Naive thymus-derived CD4-positive, alpha-beta T cell (primary cell): ENCODE measurements around the gene TTLL5. TPM values are rescaled to one million over a fixed set of nuclear protein-coding genes. Genes with fewer than 3 reads are reported as not detected.

ENCODE experiments used
- ATAC-seq: fragments of 150-1000 bp; cut with Tn5 transposase; 2 replicates; pipeline ENCODE4 v1.10.0; 2021; ENCODE audit warnings: mild to moderate bottlenecking, moderate library complexity
- CTCF ChIA-PET: fragments of 350-600 bp; sonication (Branson Sonifier 250); formaldehyde crosslinking; loops from one replicate; lab custom pipeline; 2021; ENCODE audit warnings: antibody characterized with exemption; lab: Charles Lee
- POLR2A ChIA-PET: fragments of 350-600 bp; sonication (Branson Sonifier 250); formaldehyde crosslinking; loops from one replicate; lab custom pipeline; 2021; ENCODE audit warnings: antibody characterized with exemption, inconsistent platforms; lab: Charles Lee
- DNase-seq, 9 donors: peaks; one replicate each; pipeline versions ENCODE4 v3.0.0 to v3.0.0-alpha.2; 2020 to 2022; ENCODE audit warnings: mixed read lengths in 1 of 9
- H3K27ac ChIP-seq: one replicate; pipeline ENCODE4 v1.7.0; 2013; ENCODE audit warnings: mild to moderate bottlenecking, low read depth, low read length, moderate library complexity
- H3K27me3 ChIP-seq, 2 donors: one replicate each; pipeline ENCODE4 v1.7.0; 2013; ENCODE audit warnings: low read length in 2 of 2, mild to moderate bottlenecking in 2 of 2, moderate library complexity in 2 of 2; ENCODE audit not compliant: control insufficient read depth in 2 of 2, insufficient read depth in 2 of 2
- H3K36me3 ChIP-seq, 3 experiments: 1 replicate in 2 of 3; 2 replicates in 1 of 3; pipeline ENCODE4 v1.7.0; 2013; ENCODE audit warnings: low read length in 3 of 3, mild to moderate bottlenecking in 3 of 3, moderate library complexity in 1 of 3; ENCODE audit not compliant: insufficient read depth in 3 of 3, control insufficient read depth in 2 of 3
- H3K4me1 ChIP-seq, 2 donors: one replicate each; pipeline ENCODE4 v1.7.0; 2013; ENCODE audit warnings: low read length in 2 of 2, mild to moderate bottlenecking in 2 of 2, moderate library complexity in 1 of 2; ENCODE audit not compliant: control insufficient read depth in 2 of 2, insufficient read depth in 2 of 2
- H3K4me3 ChIP-seq: 2 replicates; pipeline ENCODE4 v1.7.0; 2013; ENCODE audit warnings: mild to moderate bottlenecking, low read length
- H3K9me3 ChIP-seq, 3 experiments: 1 replicate in 2 of 3; 2 replicates in 1 of 3; pipeline ENCODE4 v1.7.0; 2013; ENCODE audit warnings: low read length in 3 of 3; ENCODE audit not compliant: control insufficient read depth in 2 of 3
- H3K27ac Mint-ChIP-seq, 9 donors: one replicate each; pipeline ENCODE4 v1.8.0; 2020 to 2022; ENCODE audit warnings: mixed read lengths in 9 of 9, mild to moderate bottlenecking in 8 of 9, moderate library complexity in 5 of 9, inconsistent platforms in 2 of 9
- H3K27me3 Mint-ChIP-seq, 5 donors: one replicate each; pipeline ENCODE4 v1.8.0; 2021 to 2022; ENCODE audit warnings: mixed read lengths in 5 of 5, mild to moderate bottlenecking in 1 of 5
- H3K36me3 Mint-ChIP-seq, 5 donors: one replicate each; pipeline ENCODE4 v1.8.0; 2020 to 2022; ENCODE audit warnings: mixed read lengths in 5 of 5, mild to moderate bottlenecking in 3 of 5, inconsistent platforms in 1 of 5
- H3K4me1 Mint-ChIP-seq, 7 donors: one replicate each; pipeline ENCODE4 v1.8.0; 2020 to 2022; ENCODE audit warnings: mixed read lengths in 7 of 7, mild to moderate bottlenecking in 3 of 7, inconsistent platforms in 1 of 7
- H3K4me3 Mint-ChIP-seq, 10 donors: one replicate each; pipeline ENCODE4 v1.8.0; 2020 to 2022; ENCODE audit warnings: mild to moderate bottlenecking in 10 of 10, mixed read lengths in 10 of 10, moderate library complexity in 6 of 10, inconsistent platforms in 2 of 10
- H3K9me3 Mint-ChIP-seq, 11 donors: one replicate each; pipeline ENCODE4 v1.8.0; 2020 to 2022; ENCODE audit warnings: mixed read lengths in 11 of 11, mild to moderate bottlenecking in 4 of 11, inconsistent platforms in 1 of 11, moderate library complexity in 1 of 11
- intact Hi-C, 2 donors: fragments of 100-400 bp; cut with micrococcal nuclease; formaldehyde crosslinking; loops; one replicate each; pipeline ENCODE4 v1.15.1; 2023
- polyA plus RNA-seq, 2 donors: library from polyadenylated mRNA; unstranded; fragments of 300-500 nt; fragmentation: Illumina TruSeq; gene quantifications; one replicate each; pipeline ENCODE4 v1.2.3, GENCODE V29; 2021
- total RNA-seq, 6 experiments: library from RNA in 5 of 6; stranded (reverse) in 5 of 6; gene quantifications; 1 replicate in 5 of 6; 2 replicates in 1 of 6; pipeline ENCODE4 v1.2.3 and lab custom pipeline; 2021 to 2026

The TTLL5 gene
- total and polyA plus RNA-seq, 7 experiments from 2014 or later: 7.8 to 31.4 (median 21.5) TPM

- peaks cover 0 to 24% (median 4%) of the 10 kb centered on the region in 7 donors for H3K4me1 Mint-ChIP-seq
- peaks cover 0 to 53% (median 22%) of the 10 kb centered on the region in 5 donors for H3K36me3 Mint-ChIP-seq
- H3K4me3 ChIP-seq: no peak overlapping the region
- intact Hi-C loops: no loop called here
- ATAC-seq (no peak), DNase-seq (no peak)
- CTCF ChIA-PET: no interaction called here
- H3K27ac Mint-ChIP-seq: peak overlapping the region in 5 of 9 donors; percentile 3 to 51 (median 20)
- no peaks in the 10 kb centered on the region for H3K27me3 Mint-ChIP-seq
- H3K4me1 ChIP-seq: no peaks in the 10 kb centered on the region
- H3K27ac ChIP-seq: no peak overlapping the region
- no peaks in the 10 kb centered on the region for H3K9me3 ChIP-seq
- H3K4me3 Mint-ChIP-seq: no peak overlapping the region
- H3K36me3 ChIP-seq: peaks cover 0 to 6% (median 5%) of the 10 kb centered on the region in 3 experiments
- POLR2A ChIA-PET: no interaction called here
- H3K27me3 ChIP-seq: no peaks in the 10 kb centered on the region
- H3K9me3 Mint-ChIP-seq: no peaks in the 10 kb centered on the region
Measured at GRCh38 chr14:75824318-75824717, 163.3 kb downstream of the TTLL5 start.

DNA sequence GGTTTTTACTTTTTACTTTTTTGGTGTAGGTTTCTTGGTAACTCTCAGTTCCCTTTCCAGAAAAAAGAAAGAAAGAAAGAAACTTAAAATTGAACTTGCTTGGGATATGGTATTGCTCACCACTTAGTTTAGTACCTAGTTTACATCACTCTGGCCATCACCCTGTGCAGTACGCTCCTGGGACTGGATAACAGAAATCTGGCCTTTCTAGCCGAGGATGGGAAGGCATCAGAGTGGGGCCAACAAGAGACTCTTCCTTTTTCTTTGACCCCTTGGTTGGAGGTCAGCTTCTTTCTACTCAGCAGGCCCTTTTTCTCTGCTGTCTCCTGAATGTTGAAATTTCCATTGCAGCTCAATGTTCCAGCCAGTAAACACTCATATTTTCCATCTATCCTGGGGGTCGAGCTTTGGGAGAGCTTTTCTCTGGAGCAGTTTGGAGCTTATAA, 164.1 kb downstream of the TTLL5 start:
- peaks cover 0 to 6% (median 5%) of the 10 kb centered on the region in 3 experiments for H3K36me3 ChIP-seq
- Mint-ChIP-seq H3K36me3 (peaks cover 0 to 46% (median 17%) of the 10 kb centered on the region in 5 donors), H3K27ac (peak overlapping the region in 1 of 9 donors; percentile 37), H3K9me3 (no peaks in the 10 kb centered on the region), H3K4me3 (no peak overlapping the region), H3K27me3 (no peaks in the 10 kb centered on the region), H3K4me1 (peaks cover 0 to 24% (median 4%) of the 10 kb centered on the region in 7 donors)
- no peaks in the 10 kb centered on the region for H3K4me1 ChIP-seq
- H3K9me3 ChIP-seq: no peaks in the 10 kb centered on the region
- CTCF ChIA-PET: no interaction called here
- no peak overlapping the region for H3K27ac ChIP-seq
- no peaks in the 10 kb centered on the region for H3K27me3 ChIP-seq
- no peak for ATAC-seq
- H3K4me3 ChIP-seq: no peak overlapping the region
- intact Hi-C loops: no loop called here
- DNase-seq: no peak
- POLR2A ChIA-PET: interaction anchor here (0.6 kb wide), 1 partner anchor 1755 kb away, joined by 6 read pairs; no protein-coding TSS in a partner anchor

DNA sequence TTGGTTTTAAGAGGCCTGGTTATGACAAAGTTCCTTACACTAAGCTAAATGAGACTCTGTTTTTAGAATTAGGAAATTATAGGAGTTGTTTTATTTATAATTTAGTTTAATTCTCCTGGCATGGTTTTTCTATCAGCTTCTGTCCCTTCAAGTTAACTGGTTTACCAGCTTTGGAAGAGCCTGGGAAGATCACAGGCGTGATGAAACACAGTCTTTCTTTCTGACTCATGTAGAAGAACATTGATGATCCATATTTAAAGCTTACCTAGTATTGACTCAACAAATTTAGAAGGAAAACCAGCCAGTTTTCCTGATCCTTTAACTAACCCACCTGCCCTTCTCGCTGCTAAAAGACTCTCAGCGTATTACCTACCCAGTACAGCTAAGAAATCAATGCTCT, 165.6 kb downstream of the TTLL5 start:
- Mint-ChIP-seq H3K27ac (no peak overlapping the region), H3K36me3 (peaks cover 0 to 32% (median 9%) of the 10 kb centered on the region in 5 donors), H3K4me1 (peaks cover 0 to 30% (median 12%) of the 10 kb centered on the region in 7 donors), H3K4me3 (no peak overlapping the region), H3K27me3 (no peaks in the 10 kb centered on the region), H3K9me3 (no peaks in the 10 kb centered on the region)
- H3K4me3 ChIP-seq: no peak overlapping the region
- DNase-seq (no peak), ATAC-seq (no peak)
- no peaks in the 10 kb centered on the region for H3K27me3 ChIP-seq
- no peak overlapping the region for H3K27ac ChIP-seq
- peaks cover 0 to under 1% (median 0%) of the 10 kb centered on the region in 3 experiments for H3K36me3 ChIP-seq
- ChIA-PET POLR2A (no interaction called here), CTCF (interaction anchor here (0.6 to 0.7 kb wide), 2 partner anchors 288 to 451 kb away, joined by 3 read pairs; no protein-coding TSS in a partner anchor)
- no peaks in the 10 kb centered on the region for H3K9me3 ChIP-seq
- H3K4me1 ChIP-seq: peaks cover 0 to under 1% of the 10 kb centered on the region in 2 donors
- intact Hi-C loops: no loop called here

GRCh38 chr14:75827331-75827730, 166.3 kb downstream of the TTLL5 start:
- H3K27me3 ChIP-seq: no peaks in the 10 kb centered on the region
- peaks cover 0 to 8% of the 10 kb centered on the region in 2 donors for H3K4me1 ChIP-seq
- no peaks in the 10 kb centered on the region for H3K9me3 ChIP-seq
- ChIA-PET CTCF (no interaction called here), POLR2A (interaction anchor here (0.7 kb wide), 1 partner anchor 64 kb away, joined by 3 read pairs; no protein-coding TSS in a partner anchor)
- H3K9me3 Mint-ChIP-seq: no peaks in the 10 kb centered on the region
- no peak overlapping the region for H3K4me3 Mint-ChIP-seq
- no peak overlapping the region for H3K27ac Mint-ChIP-seq
- ATAC-seq (no peak), DNase-seq (no peak)
- intact Hi-C loops: no loop called here
- H3K36me3 Mint-ChIP-seq: peaks cover 0 to 29% (median 8%) of the 10 kb centered on the region in 5 donors
- no peak overlapping the region for H3K4me3 ChIP-seq
- no peaks in the 10 kb centered on the region for H3K36me3 ChIP-seq
- no peak overlapping the region for H3K27ac ChIP-seq
- peaks cover 2 to 35% (median 19%) of the 10 kb centered on the region in 7 donors for H3K4me1 Mint-ChIP-seq
- H3K27me3 Mint-ChIP-seq: no peaks in the 10 kb centered on the region

DNA sequence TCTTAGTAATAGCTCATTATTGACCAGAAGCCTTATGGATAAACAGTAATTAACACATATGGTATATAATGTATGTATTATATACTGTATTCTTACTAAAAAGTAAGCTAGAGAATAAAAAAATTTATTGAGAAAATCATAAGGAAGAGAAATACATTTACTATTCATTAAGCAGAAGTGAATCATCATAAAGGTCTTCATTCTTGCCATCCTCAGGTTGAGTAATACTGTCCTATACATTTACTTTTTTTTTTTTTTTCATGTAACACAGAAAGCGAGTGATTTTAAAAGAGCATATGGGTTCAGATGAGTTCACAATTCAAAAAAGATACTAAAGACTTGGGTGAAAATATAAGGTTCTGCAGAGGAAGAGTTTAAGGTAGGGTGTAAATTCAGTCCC, 168.3 kb downstream of the TTLL5 start:
- intact Hi-C loops: no loop called here
- Histone ChIP-seq H3K36me3 (no peaks in the 10 kb centered on the region), H3K4me1 (peaks cover 0 to 18% of the 10 kb centered on the region in 2 donors), H3K27me3 (no peaks in the 10 kb centered on the region), H3K4me3 (no peak overlapping the region), H3K27ac (no peak overlapping the region), H3K9me3 (no peaks in the 10 kb centered on the region)
- Mint-ChIP-seq H3K4me1 (peaks cover 7 to 30% (median 26%) of the 10 kb centered on the region in 7 donors), H3K27me3 (no peaks in the 10 kb centered on the region), H3K36me3 (peaks cover 9 to 26% (median 15%) of the 10 kb centered on the region in 5 donors), H3K9me3 (no peaks in the 10 kb centered on the region), H3K4me3 (no peak overlapping the region), H3K27ac (no peak overlapping the region)
- ChIA-PET POLR2A (no interaction called here), CTCF (no interaction called here)
- ATAC-seq (no peak), DNase-seq (no peak)

DNA sequence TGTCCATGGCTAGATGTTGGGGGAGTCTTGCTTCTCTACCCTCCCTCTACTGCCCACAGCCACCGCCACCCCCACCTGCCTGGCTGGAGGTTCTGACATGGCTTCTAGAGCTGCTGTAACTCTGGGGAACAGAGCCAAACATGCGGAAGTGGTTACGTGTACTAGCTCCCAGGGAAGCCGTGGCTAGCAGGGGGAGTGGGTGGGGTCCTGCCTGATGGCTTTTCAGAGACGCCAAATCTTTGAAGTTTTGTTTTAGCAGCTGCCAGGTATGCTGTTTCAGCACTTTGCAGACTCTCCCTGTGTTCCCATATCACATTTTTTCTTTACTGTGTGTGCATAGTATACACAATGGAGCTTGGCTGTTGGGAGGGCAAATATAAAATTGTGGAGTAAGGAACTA, 170.4 kb downstream of the TTLL5 start:
- no peak overlapping the region for H3K4me3 ChIP-seq
- no peaks in the 10 kb centered on the region for H3K36me3 ChIP-seq
- peaks cover 0 to 18% of the 10 kb centered on the region in 2 donors for H3K4me1 ChIP-seq
- intact Hi-C loops: no loop called here
- H3K9me3 ChIP-seq: no peaks in the 10 kb centered on the region
- POLR2A ChIA-PET: interaction anchor here (0.7 kb wide), 1 partner anchor 41 kb away, joined by 3 read pairs; no protein-coding TSS in a partner anchor
- DNase-seq: peak; percentile 7 to 62 (median 45)
- peaks cover 7 to 27% (median 24%) of the 10 kb centered on the region in 7 donors for H3K4me1 Mint-ChIP-seq
- H3K9me3 Mint-ChIP-seq: no peaks in the 10 kb centered on the region
- CTCF ChIA-PET: no interaction called here
- H3K27ac Mint-ChIP-seq: peak overlapping the region; percentile 45 to 94 (median 70)
- H3K27me3 Mint-ChIP-seq: no peaks in the 10 kb centered on the region
- H3K4me3 Mint-ChIP-seq: peak overlapping the region; percentile 25 to 68 (median 56)
- H3K36me3 Mint-ChIP-seq: peaks cover 9 to 29% (median 18%) of the 10 kb centered on the region in 5 donors
- peak overlapping the region; percentile 27 for H3K27ac ChIP-seq
- peak; percentile 86 for ATAC-seq
- H3K27me3 ChIP-seq: no peaks in the 10 kb centered on the region

GRCh38 chr14:75831952-75832351, 170.9 kb downstream of the TTLL5 start:
- Histone ChIP-seq H3K27ac (no peak overlapping the region), H3K4me3 (no peak overlapping the region), H3K27me3 (no peaks in the 10 kb centered on the region), H3K36me3 (no peaks in the 10 kb centered on the region), H3K9me3 (no peaks in the 10 kb centered on the region), H3K4me1 (peaks cover 0 to 18% of the 10 kb centered on the region in 2 donors)
- Mint-ChIP-seq H3K4me1 (peaks cover 7 to 27% (median 24%) of the 10 kb centered on the region in 7 donors), H3K9me3 (no peaks in the 10 kb centered on the region), H3K36me3 (peaks cover 9 to 31% (median 18%) of the 10 kb centered on the region in 5 donors), H3K27ac (peak overlapping the region in 8 of 9 donors; percentile 41 to 94 (median 68)), H3K4me3 (peak overlapping the region in 5 of 10 donors; percentile 50 to 65 (median 56)), H3K27me3 (no peaks in the 10 kb centered on the region)
- intact Hi-C loops: no loop called here
- no peak for ATAC-seq
- DNase-seq: no peak
- POLR2A ChIA-PET: no interaction called here
- CTCF ChIA-PET: no interaction called here
